Stomach (tissue), 9 donors: Measurements from ENCODE around the gene PLCB1. TPM values are rescaled to one million over a fixed set of nuclear protein-coding genes. Genes with fewer than 3 reads are reported as not detected.

Experiments used
- DNase-seq, 2 donors: peaks; one replicate each; pipeline versions ENCODE4 v3.0.0 to v3.0.0-alpha.2; 2013 to 2019
- H3K27ac ChIP-seq, 5 donors: fragments of 200-600 bp in 4 of 5; sonication (generic) in 4 of 5; one replicate each; pipeline ENCODE4 v1.5.1; 2013 to 2019; ENCODE audit warnings: mild to moderate bottlenecking in 1 of 5, moderate library complexity in 1 of 5
- H3K27me3 ChIP-seq, 3 donors: fragments of 200-600 bp; sonication (generic); one replicate each; pipeline ENCODE4 v1.5.1; 2017 to 2019; ENCODE audit warnings: mixed run types in 1 of 3
- H3K36me3 ChIP-seq, 4 donors: fragments of 200-600 bp; sonication (generic); 1 replicate in 3 of 4; 2 replicates in 1 of 4; pipeline ENCODE4 v1.5.1; 2016 to 2019
- H3K4me1 ChIP-seq, 4 donors: fragments of 200-600 bp; sonication (generic); one replicate each; pipeline ENCODE4 v1.5.1; 2016 to 2019
- H3K4me3 ChIP-seq, 4 donors: fragments of 200-600 bp; sonication (generic) in 3 of 4; one replicate each; pipeline ENCODE4 v1.5.1; 2016 to 2019; ENCODE audit warnings: mild to moderate bottlenecking in 1 of 4
- H3K9me3 ChIP-seq, 4 donors: fragments of 200-600 bp; sonication (generic); one replicate each; pipeline ENCODE4 v1.5.1; 2016 to 2019
- EP300 ChIP-seq: sonication (generic); formaldehyde crosslinking; IDR thresholded peaks from one replicate; pipeline ENCODE4 v1.6.1; 2017; ENCODE audit warnings: antibody characterized with exemption
- POLR2A ChIP-seq, 4 donors: fragments of 450-650 bp; IDR thresholded peaks; one replicate each; pipeline ENCODE4 v1.6.1; 2016; ENCODE audit warnings: antibody characterized with exemption in 4 of 4, control low read depth in 2 of 4, mild to moderate bottlenecking in 1 of 4, moderate library complexity in 1 of 4
- POLR2AphosphoS5 ChIP-seq, 3 donors: sonication (generic); formaldehyde crosslinking; IDR thresholded peaks; one replicate each; pipeline ENCODE4 v1.6.1; 2016; ENCODE audit warnings: antibody characterized with exemption in 3 of 3
- WGBS, 5 donors: extraction: QIAGEN DNeasy Blood & Tissue Kit in 3 of 5; methylation state at CpG; one replicate each; pipeline versions ENCODE4 v1.1.5 to v1.1.7; 2013 to 2018; 5-methylcytosine and 5-hydroxymethylcytosine counted together
- intact Hi-C: fragments of 100-400 bp; cut with DNase I; formaldehyde crosslinking; loops from one replicate; pipeline ENCODE4 v1.15.1; 2023; ENCODE audit warnings: low total_unique reads
- polyA plus RNA-seq, 3 donors: library from polyadenylated mRNA; stranded (reverse); fragments of 200-250 nt; gene quantifications; one replicate each; pipeline ENCODE4 v1.2.3, GENCODE V29; 2013
- total RNA-seq, 5 donors: library from RNA; depleted of rRNA; stranded (reverse); fragments of >200 nt; gene quantifications; one replicate each; pipeline versions ENCODE4 v1.1.0 to v1.2.3, GENCODE V29; 2014 to 2016
- TF ChIP-seq, protein P1 (sequence below), 7 experiments: fragments of 450-650 bp in 4 of 7; fragments of 200-600 bp in 3 of 7; sonication (generic) in 3 of 7; IDR thresholded peaks; one replicate each; pipeline ENCODE4 v1.5.1; 2016 to 2019; ENCODE audit warnings: antibody characterized with exemption in 7 of 7, control low read depth in 2 of 7, mild to moderate bottlenecking in 1 of 7
- donor health status: healthy with polysubstance abuse.
- donor health status: Bipolar disorder and iron deficiency.
- donor health status: healthy.

PLCB1 gene
- total and polyA plus RNA-seq, 8 donors, result 4.1 to 66.5 (median 11.7) TPM

DNA sequence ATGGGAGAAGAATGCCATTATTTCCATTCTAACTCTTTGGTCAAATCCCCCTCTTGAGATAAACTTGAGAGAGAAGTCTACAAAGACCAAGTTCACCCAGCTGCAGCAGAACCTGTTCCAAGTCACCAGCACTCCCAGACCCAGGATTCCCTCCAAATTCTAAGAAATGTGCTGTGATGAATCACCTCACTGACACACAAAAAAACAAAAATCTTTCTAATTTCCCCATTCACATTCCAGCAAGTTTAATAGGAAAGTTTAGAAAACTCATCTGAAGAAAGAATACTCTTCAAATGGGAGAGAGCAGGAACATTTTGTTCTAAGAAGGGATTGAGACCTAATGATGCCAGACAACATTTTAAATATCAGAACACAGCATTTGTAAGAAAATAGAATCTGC, 723.2 kb downstream of the PLCB1 start:
- H3K27ac ChIP-seq, result peak overlapping the region in 4 of 5 donors; percentile 6 to 65 (median 56)
- TF ChIP-seq POLR2A (IDR thresholded peaks at IDR 0.05) (no peak), POLR2AphosphoS5 (IDR thresholded peaks at IDR 0.05) (peak in 1 of 3 donors; percentile 59), EP300 (no peak)
- TF ChIP-seq, protein P1, sequence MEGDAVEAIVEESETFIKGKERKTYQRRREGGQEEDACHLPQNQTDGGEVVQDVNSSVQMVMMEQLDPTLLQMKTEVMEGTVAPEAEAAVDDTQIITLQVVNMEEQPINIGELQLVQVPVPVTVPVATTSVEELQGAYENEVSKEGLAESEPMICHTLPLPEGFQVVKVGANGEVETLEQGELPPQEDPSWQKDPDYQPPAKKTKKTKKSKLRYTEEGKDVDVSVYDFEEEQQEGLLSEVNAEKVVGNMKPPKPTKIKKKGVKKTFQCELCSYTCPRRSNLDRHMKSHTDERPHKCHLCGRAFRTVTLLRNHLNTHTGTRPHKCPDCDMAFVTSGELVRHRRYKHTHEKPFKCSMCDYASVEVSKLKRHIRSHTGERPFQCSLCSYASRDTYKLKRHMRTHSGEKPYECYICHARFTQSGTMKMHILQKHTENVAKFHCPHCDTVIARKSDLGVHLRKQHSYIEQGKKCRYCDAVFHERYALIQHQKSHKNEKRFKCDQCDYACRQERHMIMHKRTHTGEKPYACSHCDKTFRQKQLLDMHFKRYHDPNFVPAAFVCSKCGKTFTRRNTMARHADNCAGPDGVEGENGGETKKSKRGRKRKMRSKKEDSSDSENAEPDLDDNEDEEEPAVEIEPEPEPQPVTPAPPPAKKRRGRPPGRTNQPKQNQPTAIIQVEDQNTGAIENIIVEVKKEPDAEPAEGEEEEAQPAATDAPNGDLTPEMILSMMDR (IDR thresholded peaks at IDR 0.05), result no peak

DNA sequence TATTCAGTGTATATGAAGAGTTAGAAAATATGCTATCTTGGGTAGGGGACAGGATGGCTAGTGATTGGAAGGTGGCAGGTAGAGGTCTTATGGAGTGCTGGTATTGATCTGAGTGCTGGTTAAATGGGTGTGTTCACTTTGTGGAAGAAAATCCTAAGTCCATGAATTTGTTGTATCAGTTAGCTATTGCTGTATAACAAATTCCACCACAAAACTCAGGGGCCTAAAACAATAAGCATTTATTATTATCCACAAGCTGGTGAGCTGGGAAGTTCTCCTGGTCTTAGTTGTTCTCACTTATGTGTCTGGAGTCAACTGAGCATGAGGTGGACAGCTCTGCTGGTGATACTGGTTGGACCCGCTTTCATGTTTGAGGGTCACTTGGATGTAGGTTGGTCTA, 724.6 kb downstream of the PLCB1 start:
- H3K27ac ChIP-seq, result no peak overlapping the region
- 80 to 100% (median 100%) methylated on average over 1 of the region's 1 CpG for WGBS, 5 donors
- TF ChIP-seq EP300 (no peak), POLR2A (IDR thresholded peaks at IDR 0.05) (no peak), POLR2AphosphoS5 (IDR thresholded peaks at IDR 0.05) (no peak)
- TF ChIP-seq, protein P1 (IDR thresholded peaks at IDR 0.05), result no peak
- H3K4me3 ChIP-seq, result no peak overlapping the region
- no peak for DNase-seq
- no peaks in the 10 kb centered on the region for H3K9me3 ChIP-seq
- H3K36me3 ChIP-seq, result no peaks in the 10 kb centered on the region
- no peaks in the 10 kb centered on the region for H3K27me3 ChIP-seq
- intact Hi-C loops, result no loop called here
- peaks cover 0 to 34% (median 18%) of the 10 kb centered on the region in 4 donors for H3K4me1 ChIP-seq

More for the DNA sequence above, 723.2 kb downstream of the PLCB1 start:
- H3K4me3 ChIP-seq, result no peak overlapping the region
- H3K36me3 ChIP-seq, result no peaks in the 10 kb centered on the region
- intact Hi-C loops, result no loop called here
- H3K4me1 ChIP-seq, result peaks cover 0 to 34% (median 18%) of the 10 kb centered on the region in 4 donors
- peak in 1 of 2 donors; percentile 37 for DNase-seq
- H3K27me3 ChIP-seq, result no peaks in the 10 kb centered on the region
- H3K9me3 ChIP-seq, result no peaks in the 10 kb centered on the region

DNA sequence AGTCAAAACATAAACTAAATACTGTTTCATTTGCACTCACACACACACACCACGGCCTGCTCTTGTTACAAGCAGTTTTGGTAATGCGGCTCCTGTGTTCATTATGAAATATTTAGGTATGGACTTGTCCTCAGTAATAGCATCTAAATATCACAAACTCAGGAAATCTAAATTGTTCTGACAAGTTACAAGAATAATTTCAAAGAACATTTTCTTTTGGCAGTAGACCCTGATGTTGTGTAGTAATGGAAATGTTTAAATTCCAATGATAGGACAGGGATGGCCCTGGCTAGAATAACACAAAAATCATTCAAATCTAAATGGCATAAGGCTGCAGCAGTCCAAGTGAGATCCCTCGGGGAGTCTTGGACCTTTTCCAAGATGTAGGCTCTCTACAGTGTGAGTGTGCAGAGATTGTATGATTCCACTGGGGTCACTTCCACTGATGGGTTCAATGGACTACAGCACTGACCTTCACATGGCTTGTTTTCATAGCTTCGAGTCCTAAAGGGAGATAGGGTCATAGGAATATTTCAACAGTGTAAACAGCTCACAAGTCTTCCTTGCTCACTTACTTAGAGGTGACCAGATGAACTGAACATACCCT, 726.2 kb downstream of the PLCB1 start:
- H3K27ac ChIP-seq, result peak overlapping the region in 1 of 5 donors; percentile 29
- intact Hi-C loops, result no loop called here
- TF ChIP-seq POLR2A (IDR thresholded peaks at IDR 0.05) (no peak), EP300 (no peak), POLR2AphosphoS5 (IDR thresholded peaks at IDR 0.05) (no peak)
- TF ChIP-seq, protein P1 (IDR thresholded peaks at IDR 0.05), result no peak
- peaks cover 0 to 31% (median 18%) of the 10 kb centered on the region in 4 donors for H3K4me1 ChIP-seq
- 45 to 74% (median 52%) methylated on average over 4 of the region's 4 CpGs for WGBS, 5 donors
- H3K36me3 ChIP-seq, result no peaks in the 10 kb centered on the region
- H3K4me3 ChIP-seq, result no peak overlapping the region
- DNase-seq, result peak in 1 of 2 donors; percentile 52
- no peaks in the 10 kb centered on the region for H3K9me3 ChIP-seq
- H3K27me3 ChIP-seq, result no peaks in the 10 kb centered on the region

DNA sequence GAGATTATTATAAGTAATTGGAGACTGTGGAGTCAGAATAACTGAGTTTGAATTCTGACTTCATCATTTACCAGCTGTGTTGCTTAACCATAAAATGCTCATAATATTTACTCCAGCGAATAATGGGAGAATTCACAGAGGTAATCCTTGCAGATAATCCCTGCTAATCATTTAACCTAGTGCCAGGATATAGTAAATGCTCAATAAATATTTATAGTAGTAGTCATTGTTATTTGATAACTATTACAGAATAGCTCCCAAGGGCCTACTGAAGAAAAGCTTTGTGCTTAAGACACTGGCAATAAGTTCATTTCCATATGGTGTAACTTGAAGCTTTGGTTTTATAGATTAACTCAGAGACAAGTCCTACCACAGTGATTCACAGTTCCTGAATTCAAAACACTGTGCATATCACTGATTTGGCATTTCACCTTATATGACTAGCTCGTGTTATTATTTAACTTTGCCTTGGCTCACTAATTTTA, 728.0 kb downstream of the PLCB1 start:
- DNase-seq, result no peak
- intact Hi-C loops, result no loop called here
- H3K4me1 ChIP-seq, result peaks cover 0 to 13% (median 5%) of the 10 kb centered on the region in 4 donors
- whole genome bisulfite sequencing, 5 donors, result 23 to 45% (median 40%) methylated on average over 2 of the region's 2 CpGs
- H3K27me3 ChIP-seq, result no peaks in the 10 kb centered on the region
- no peak for TF ChIP-seq POLR2A (IDR thresholded peaks at IDR 0.05)
- no peak for TF ChIP-seq EP300
- TF ChIP-seq POLR2AphosphoS5 (IDR thresholded peaks at IDR 0.05), result no peak
- TF ChIP-seq, protein P1 (IDR thresholded peaks at IDR 0.05), result no peak
- no peaks in the 10 kb centered on the region for H3K9me3 ChIP-seq
- H3K27ac ChIP-seq, result no peak overlapping the region
- H3K4me3 ChIP-seq, result no peak overlapping the region
- no peaks in the 10 kb centered on the region for H3K36me3 ChIP-seq
